HUES64 (cell line): ENCODE measurements around the gene WDFY1. TPM values are rescaled to one million over a fixed set of nuclear protein-coding genes. Genes with fewer than 3 reads are reported as not detected.

ENCODE experiments used
- H3K27ac ChIP-seq: 2 replicates; pipeline ENCODE4 v1.7.0; 2013; ENCODE audit warnings: low read depth, low read length, inconsistent platforms
- H3K27me3 ChIP-seq: 2 replicates; pipeline ENCODE4 v1.6.1; 2013; ENCODE audit warnings: mild to moderate bottlenecking, low read length; ENCODE audit not compliant: insufficient read depth
- H3K36me3 ChIP-seq: 2 replicates; pipeline ENCODE4 v1.6.1; 2013; ENCODE audit warnings: mild to moderate bottlenecking, low read length; ENCODE audit not compliant: insufficient read depth
- H3K4me1 ChIP-seq: 2 replicates; pipeline ENCODE4 v1.6.1; 2013; ENCODE audit warnings: mild to moderate bottlenecking, low read length, moderate library complexity; ENCODE audit not compliant: insufficient read depth
- H3K4me3 ChIP-seq: 2 replicates; pipeline ENCODE4 v1.5.1; 2013; ENCODE audit warnings: mild to moderate bottlenecking, low read length, moderate library complexity
- H3K9ac ChIP-seq: 2 replicates; pipeline ENCODE4 v1.6.1; 2013; ENCODE audit warnings: mild to moderate bottlenecking, low read depth, low read length
- H3K9me3 ChIP-seq: 2 replicates; pipeline ENCODE4 v1.6.1; 2013; ENCODE audit warnings: low read depth, low read length; ENCODE audit not compliant: insufficient read depth
- WGBS: fragments of 150-250, 120-280 bp; methylation state at CpG from one replicate; pipeline ENCODE4 v1.1.7; 2013; ENCODE audit warnings: missing lambda C conversion rate; 5-methylcytosine and 5-hydroxymethylcytosine counted together
- polyA plus RNA-seq, 2 experiments: library from polyadenylated mRNA; stranded (reverse); fragments of 50-300 nt; gene quantifications; one replicate each; pipeline ENCODE4 v1.2.3, GENCODE V29; 2013

The WDFY1 gene, protein sequence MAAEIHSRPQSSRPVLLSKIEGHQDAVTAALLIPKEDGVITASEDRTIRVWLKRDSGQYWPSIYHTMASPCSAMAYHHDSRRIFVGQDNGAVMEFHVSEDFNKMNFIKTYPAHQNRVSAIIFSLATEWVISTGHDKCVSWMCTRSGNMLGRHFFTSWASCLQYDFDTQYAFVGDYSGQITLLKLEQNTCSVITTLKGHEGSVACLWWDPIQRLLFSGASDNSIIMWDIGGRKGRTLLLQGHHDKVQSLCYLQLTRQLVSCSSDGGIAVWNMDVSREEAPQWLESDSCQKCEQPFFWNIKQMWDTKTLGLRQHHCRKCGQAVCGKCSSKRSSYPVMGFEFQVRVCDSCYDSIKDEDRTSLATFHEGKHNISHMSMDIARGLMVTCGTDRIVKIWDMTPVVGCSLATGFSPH
- 46.1 TPM for polyA plus RNA-seq (2013, experiment 1 of 2)
- polyA plus RNA-seq (2013, experiment 2 of 2), result 52.5 TPM

DNA sequence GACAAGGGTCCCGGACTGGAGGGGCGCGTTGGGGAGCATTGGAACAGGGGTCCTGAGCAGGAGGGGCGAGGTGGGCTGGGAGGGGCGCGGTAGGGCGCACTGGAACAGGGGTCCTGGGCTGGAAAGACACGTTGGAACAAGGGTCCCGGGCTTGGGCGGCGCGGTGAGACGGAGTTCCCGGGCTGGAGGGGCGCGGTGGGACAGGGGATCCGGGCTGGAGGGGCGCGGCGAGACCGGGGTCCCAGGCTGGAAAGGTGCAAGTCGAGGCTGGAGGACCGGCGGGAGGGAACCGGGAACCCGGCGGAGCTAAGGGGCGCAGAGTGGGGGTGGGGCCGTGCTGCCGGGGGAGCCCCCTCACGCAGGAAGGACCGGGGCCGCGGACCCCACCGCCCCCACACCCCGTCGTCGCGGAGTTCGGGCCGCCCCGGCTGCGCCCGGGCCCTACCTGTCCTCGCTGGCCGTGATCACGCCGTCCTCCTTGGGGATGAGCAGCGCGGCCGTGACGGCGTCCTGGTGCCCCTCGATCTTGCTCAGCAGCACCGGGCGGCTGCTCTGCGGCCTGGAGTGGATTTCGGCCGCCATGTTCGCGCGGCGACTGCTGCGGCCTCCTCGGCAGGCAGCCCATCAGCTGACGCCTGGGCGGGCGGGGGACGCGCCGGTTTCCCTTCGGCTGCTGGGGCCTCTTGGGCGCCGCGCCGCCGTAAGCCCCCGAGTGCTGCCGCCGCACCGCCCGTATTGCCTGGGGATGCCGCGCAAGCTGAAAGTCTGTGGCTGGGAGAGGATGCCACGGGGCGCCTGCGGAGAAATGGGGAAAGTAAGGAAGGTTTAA, at the start of gene WDFY1:
Gene WDFY1 (minus strand): TSS at position 633 of the 829 bp plus-strand sequence. CDS start 51 bp downstream, at position 582.
- Histone ChIP-seq H3K27me3 (no peaks in the 10 kb centered on the region), H3K27ac (peak within 1 kb of the TSS; percentile 87), H3K9ac (peak within 1 kb of the TSS; percentile 88), H3K4me1 (peaks cover 29% of the 10 kb centered on the region), H3K9me3 (no peaks in the 10 kb centered on the region), H3K36me3 (no peaks in the 10 kb centered on the region), H3K4me3 (peak within 1 kb of the TSS; percentile 97)
- under 1% methylated on average over 87 of the region's 87 CpGs for WGBS

- no peaks in the 10 kb centered on the region for H3K9me3 ChIP-seq
Observed at GRCh38 chr2:223994562-223995162, 49.5 kb upstream of the WDFY1 start.

DNA sequence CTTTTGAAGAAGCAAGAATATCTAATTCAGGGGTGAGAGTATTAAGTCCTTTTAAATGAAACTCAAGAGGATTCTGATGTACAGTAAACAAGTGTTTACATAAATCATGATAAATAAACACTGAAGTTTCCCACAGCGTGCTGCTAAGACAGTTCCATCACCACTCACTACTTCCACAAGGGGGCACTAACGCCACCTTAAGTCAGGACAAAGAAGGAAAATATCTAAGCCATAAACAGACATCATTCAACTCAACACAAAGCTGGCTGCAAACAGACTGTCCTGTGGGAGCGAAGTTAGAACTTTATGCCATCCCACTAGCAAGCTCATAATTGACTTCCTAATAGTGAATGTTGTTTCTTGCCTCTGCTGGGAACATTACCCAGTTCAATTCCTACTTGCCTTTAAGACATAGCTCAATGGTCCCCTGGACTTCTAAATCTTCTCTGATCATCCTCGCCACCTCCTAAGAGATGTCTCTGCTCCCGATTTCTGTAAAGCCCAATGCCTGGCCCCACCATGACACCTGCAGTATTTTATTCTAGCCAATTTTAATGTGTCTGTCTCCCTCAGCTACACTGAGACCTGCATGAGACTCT, 48.6 kb upstream of the WDFY1 start:
- no peak overlapping the region for H3K4me3 ChIP-seq
- H3K4me1 ChIP-seq, result no peaks in the 10 kb centered on the region
- H3K9ac ChIP-seq, result no peak overlapping the region
- peaks cover 25% of the 10 kb centered on the region; the same call in 1 of the 2 replicates for H3K36me3 ChIP-seq
- H3K27ac ChIP-seq, result no peak overlapping the region
- H3K27me3 ChIP-seq, result no peaks in the 10 kb centered on the region
- no peaks in the 10 kb centered on the region for H3K9me3 ChIP-seq
- WGBS, result 45% methylated on average over 5 of the region's 5 CpGs

More at GRCh38 chr2:223994562-223995162, 49.5 kb upstream of the WDFY1 start:
- Histone ChIP-seq H3K27me3 (no peaks in the 10 kb centered on the region), H3K4me1 (no peaks in the 10 kb centered on the region), H3K36me3 (peaks cover 25% of the 10 kb centered on the region; the same call in 1 of the 2 replicates), H3K4me3 (no peak overlapping the region), H3K9ac (no peak overlapping the region), H3K27ac (no peak overlapping the region)
- WGBS, result 96% methylated on average over 4 of the region's 4 CpGs

DNA sequence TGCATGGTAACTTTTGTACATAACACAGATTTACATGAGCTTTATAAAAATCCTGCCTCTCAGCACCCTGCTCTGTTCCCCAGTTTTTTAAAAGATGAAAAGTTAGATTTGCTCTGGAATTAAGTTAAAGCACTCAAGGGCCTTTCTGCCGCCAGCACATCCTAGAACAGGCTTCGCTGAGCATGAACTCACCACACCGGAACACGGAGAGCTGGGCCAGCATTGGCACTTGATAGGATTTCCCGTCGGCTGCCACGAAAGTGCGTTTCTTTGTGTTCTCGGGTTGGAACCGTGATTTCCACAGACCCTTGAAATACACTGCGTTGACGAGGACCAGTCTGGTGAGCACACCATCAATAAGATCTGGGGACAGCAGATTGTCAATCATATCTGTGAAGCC, 46.5 kb upstream of the WDFY1 start:
- no peaks in the 10 kb centered on the region for H3K27me3 ChIP-seq
- peaks cover 22% of the 10 kb centered on the region; the same call in 1 of the 2 replicates for H3K36me3 ChIP-seq
- no peaks in the 10 kb centered on the region for H3K4me1 ChIP-seq
- no peak overlapping the region for H3K27ac ChIP-seq
- H3K9me3 ChIP-seq, result no peaks in the 10 kb centered on the region
- no peak overlapping the region for H3K9ac ChIP-seq
- 92% methylated on average over 12 of the region's 12 CpGs for WGBS
- no peak overlapping the region for H3K4me3 ChIP-seq

GRCh38 chr2:223989856-223990232, 44.7 kb upstream of the WDFY1 start:
- H3K36me3 ChIP-seq, result peaks cover 20% of the 10 kb centered on the region
- no peak overlapping the region for H3K9ac ChIP-seq
- H3K27me3 ChIP-seq, result no peaks in the 10 kb centered on the region
- no peak overlapping the region for H3K4me3 ChIP-seq
- whole genome bisulfite sequencing, result 89% methylated on average over 3 of the region's 3 CpGs
- no peaks in the 10 kb centered on the region for H3K9me3 ChIP-seq
- H3K4me1 ChIP-seq, result no peaks in the 10 kb centered on the region
- H3K27ac ChIP-seq, result no peak overlapping the region

DNA sequence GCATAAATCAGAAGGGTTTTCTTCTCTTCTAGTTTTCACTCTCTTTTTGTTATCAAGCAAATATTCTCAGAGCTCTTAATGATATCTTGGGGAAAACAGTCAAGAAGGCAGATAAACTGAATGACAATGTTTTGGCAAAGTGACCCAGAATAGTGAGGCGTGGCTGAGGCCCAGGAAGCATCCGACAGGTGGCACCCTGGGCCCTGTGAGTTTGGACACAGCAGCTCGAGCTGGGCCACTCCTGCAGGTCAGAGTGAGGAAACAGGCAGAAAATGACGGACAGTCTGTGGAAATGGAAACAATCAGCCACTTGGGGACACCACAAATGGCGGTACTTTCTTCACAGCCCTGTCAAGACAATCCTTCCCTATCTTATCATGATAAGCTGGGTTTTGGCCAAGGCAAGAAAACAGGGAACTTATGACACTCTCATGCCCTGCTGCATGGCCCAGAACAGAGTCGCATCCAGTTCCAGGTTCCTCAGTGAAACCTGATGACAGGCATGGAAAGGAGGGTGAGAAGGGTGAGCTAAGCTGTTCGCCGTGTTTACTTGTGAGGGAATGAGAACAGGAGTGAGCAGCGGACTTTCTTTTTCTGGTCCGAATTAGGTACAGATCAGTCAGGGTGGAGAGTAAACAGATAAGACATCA, 44.2 kb upstream of the WDFY1 start:
- no peaks in the 10 kb centered on the region for H3K4me1 ChIP-seq
- H3K9me3 ChIP-seq, result no peaks in the 10 kb centered on the region
- WGBS, result 89% methylated on average over 10 of the region's 10 CpGs
- H3K36me3 ChIP-seq, result peaks cover 25% of the 10 kb centered on the region
- no peaks in the 10 kb centered on the region for H3K27me3 ChIP-seq
- H3K4me3 ChIP-seq, result no peak overlapping the region
- H3K9ac ChIP-seq, result no peak overlapping the region
- no peak overlapping the region for H3K27ac ChIP-seq

GRCh38 chr2:223981241-223981640, 36.1 kb upstream of the WDFY1 start:
- Histone ChIP-seq H3K4me1 (no peaks in the 10 kb centered on the region), H3K36me3 (peaks cover 48% of the 10 kb centered on the region)
- 100% methylated on average over 1 of the region's 1 CpG for WGBS

DNA sequence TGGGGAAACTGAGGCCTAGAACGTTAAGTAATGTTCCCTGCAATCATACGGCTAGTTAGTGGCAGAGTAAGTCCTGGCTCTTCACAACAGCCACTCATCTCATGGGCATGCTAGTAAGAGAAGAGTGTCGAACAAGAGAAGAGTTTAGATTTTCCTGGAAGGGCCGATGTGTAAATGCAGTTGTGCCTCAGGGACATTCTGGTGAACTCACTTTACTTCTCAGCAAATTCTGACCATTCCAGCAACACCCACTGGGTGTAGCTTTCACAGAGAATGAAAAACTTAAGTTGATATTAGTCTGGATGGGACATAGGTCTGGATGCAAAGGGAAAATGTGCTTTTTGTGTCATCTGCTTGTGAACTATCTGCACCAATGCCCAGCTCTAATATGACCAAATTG, 35.7 kb upstream of the WDFY1 start:
- H3K27ac ChIP-seq, result no peak overlapping the region
- H3K9ac ChIP-seq, result no peak overlapping the region
- H3K4me1 ChIP-seq, result no peaks in the 10 kb centered on the region
- no peaks in the 10 kb centered on the region for H3K9me3 ChIP-seq
- H3K4me3 ChIP-seq, result no peak overlapping the region
- WGBS, result 96% methylated on average over 4 of the region's 4 CpGs
- no peaks in the 10 kb centered on the region for H3K27me3 ChIP-seq
- H3K36me3 ChIP-seq, result peaks cover 49% of the 10 kb centered on the region

More at GRCh38 chr2:223981241-223981640, 36.1 kb upstream of the WDFY1 start:
- Histone ChIP-seq H3K27ac (no peak overlapping the region), H3K4me3 (no peak overlapping the region), H3K27me3 (no peaks in the 10 kb centered on the region), H3K9me3 (no peaks in the 10 kb centered on the region), H3K9ac (no peak overlapping the region)

DNA sequence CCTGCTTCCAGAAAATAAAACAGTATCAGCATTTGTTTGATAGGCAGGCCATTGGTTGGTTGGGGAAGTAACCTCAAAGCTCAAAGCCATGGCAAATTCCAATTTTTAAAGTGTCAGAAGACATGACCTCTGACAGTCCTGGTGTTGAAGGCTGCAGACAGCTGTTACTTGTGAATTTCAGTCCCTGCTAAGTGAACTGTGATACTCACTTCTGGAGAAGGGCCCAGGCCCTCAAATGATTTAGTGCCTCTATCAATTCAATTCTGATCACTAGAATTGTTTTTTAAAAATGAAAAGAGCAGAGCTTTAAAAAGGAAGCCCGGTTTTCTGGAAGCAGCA, 35.2 kb upstream of the WDFY1 start:
- WGBS, result 92% methylated on average over 1 of the region's 1 CpG
- H3K36me3 ChIP-seq, result peaks cover 50% of the 10 kb centered on the region
- no peak overlapping the region for H3K9ac ChIP-seq
- no peaks in the 10 kb centered on the region for H3K27me3 ChIP-seq
- H3K4me1 ChIP-seq, result no peaks in the 10 kb centered on the region
- H3K27ac ChIP-seq, result no peak overlapping the region
- no peak overlapping the region for H3K4me3 ChIP-seq
- no peaks in the 10 kb centered on the region for H3K9me3 ChIP-seq

GRCh38 chr2:223979730-223980396, 34.7 kb upstream of the WDFY1 start:
- no peak overlapping the region for H3K4me3 ChIP-seq
- H3K9me3 ChIP-seq, result no peaks in the 10 kb centered on the region
- 88% methylated on average over 2 of the region's 2 CpGs for WGBS
- no peaks in the 10 kb centered on the region for H3K4me1 ChIP-seq
- H3K27me3 ChIP-seq, result no peaks in the 10 kb centered on the region
- H3K9ac ChIP-seq, result no peak overlapping the region
- H3K27ac ChIP-seq, result no peak overlapping the region
- H3K36me3 ChIP-seq, result peaks cover 46% of the 10 kb centered on the region
